Fibroblast of mammary gland (primary cell): ENCODE results near the gene ANO8.
A peak's percentile ranks its signal among the peaks of the same experiment; 100 is the strongest.

Source experiments
- DNase-seq: peaks from one replicate; pipeline ENCODE4 v3.0.0-alpha.2; 2010; ENCODE audit warnings: low read depth
- H3K4me3 ChIP-seq: 2 replicates; pipeline ENCODE4 v1.5.1; 2011; ENCODE audit warnings: low read depth, mild to moderate bottlenecking, low read length, moderate library complexity; ENCODE audit not compliant: control insufficient read depth
- CTCF ChIP-seq: conservative IDR thresholded peaks from 2 replicates; pipeline ENCODE4 v1.5.1; 2011; ENCODE audit warnings: low read depth, low read length, inconsistent platforms; ENCODE audit not compliant: control insufficient read depth, insufficient read depth

ANO8 gene

GRCh38 chr19:17306285-17306714 lies 28.4 kb downstream of the ANO8 start:
- no peak for TF ChIP-seq CTCF
- no peak for DNase-seq
- H3K4me3 ChIP-seq = peak overlapping the region; percentile 78

- peak within 1 kb of the TSS; percentile 78 for H3K4me3 ChIP-seq
- DNase-seq = peak; percentile 98
- TF ChIP-seq CTCF = peak; percentile 57
Observed at GRCh38 chr19:17305517-17306284, 29.0 kb downstream of the ANO8 start, which contains the start of gene MRPL34. MRPL34 (plus strand) TSS chr19:17305872; CDS start chr19:17305893, 21 bp downstream.

GRCh38 chr19:17305216-17305516 lies 29.5 kb downstream of the ANO8 start:
- peak overlapping the region; percentile 78 for H3K4me3 ChIP-seq
- TF ChIP-seq CTCF = no peak
- DNase-seq = no peak

- no peak overlapping the region for H3K4me3 ChIP-seq
- TF ChIP-seq CTCF = no peak
- DNase-seq = no peak
Observed at GRCh38 chr19:17304386-17305215, 30.1 kb downstream of the ANO8 start.

GRCh38 chr19:17303940-17304267 lies 30.8 kb downstream of the ANO8 start:
- no peak overlapping the region for H3K4me3 ChIP-seq
- peak; percentile 40 for DNase-seq
- no peak for TF ChIP-seq CTCF

GRCh38 chr19:17303167-17303939 lies 31.3 kb downstream of the ANO8 start, which contains the start of gene ABHD8:
ABHD8 (minus strand) TSS chr19:17303425; CDS start chr19:17301616, 1,809 bp downstream.
- DNase-seq = peak; percentile 94
- TF ChIP-seq CTCF = no peak
- H3K4me3 ChIP-seq = peak within 1 kb of the TSS; percentile 62
